ENCODE data around the gene IFITM2.
A peak's percentile ranks its signal among the peaks of the same experiment; 100 is the strongest.
"Not testable (repeated sequence)": the region's sequence is repeated elsewhere in the genome, so short reads cannot be mapped to it uniquely, and the experiment has no call there.

- TF ChIP-seq TAF1 (IDR thresholded peaks at IDR 0.05; ENCODE audit: low read depth, low read length); POLR2AphosphoS5 (IDR thresholded peaks at IDR 0.05; ENCODE audit: low read depth, low read length); POU2F2 (IDR thresholded peaks at IDR 0.05; ENCODE audit: low read depth, low read length); PAX5 (IDR thresholded peaks at IDR 0.05; ENCODE audit: insufficient read depth, low read length, severe bottlenecking): not testable (repeated sequence)
- TF ChIP-seq POLR2A (IDR thresholded peaks at IDR 0.05; ENCODE audit: low read depth, low read length) = peak; percentile 38; the same call in 1 of the 2 replicates
Measured at GRCh38 chr11:307766-308708, at the start of gene IFITM2.

All from GM12891 (cell line).